Subcutaneous adipose tissue (tissue), 4 donors: Measurements from ENCODE around the gene ACSM2B. TPM values are rescaled to one million over a fixed set of nuclear protein-coding genes. Genes with fewer than 3 reads are reported as not detected.
"Not testable (repeated sequence)": the region's sequence is repeated elsewhere in the genome, so short reads cannot be mapped to it uniquely, and the experiment has no call there.

Source experiments
- total RNA-seq, 4 donors: library from RNA; depleted of rRNA; stranded (reverse); fragments of >200 nt; gene quantifications; one replicate each; pipeline ENCODE4 v1.1.0, GENCODE V29; 2016
- TF ChIP-seq, protein P1 (sequence below): fragments of 450-650 bp; IDR thresholded peaks from one replicate; pipeline ENCODE4 v1.5.1; 2016; ENCODE audit warnings: low read depth, mild to moderate bottlenecking, control low read depth, antibody characterized with exemption, moderate library complexity

ACSM2B gene, protein sequence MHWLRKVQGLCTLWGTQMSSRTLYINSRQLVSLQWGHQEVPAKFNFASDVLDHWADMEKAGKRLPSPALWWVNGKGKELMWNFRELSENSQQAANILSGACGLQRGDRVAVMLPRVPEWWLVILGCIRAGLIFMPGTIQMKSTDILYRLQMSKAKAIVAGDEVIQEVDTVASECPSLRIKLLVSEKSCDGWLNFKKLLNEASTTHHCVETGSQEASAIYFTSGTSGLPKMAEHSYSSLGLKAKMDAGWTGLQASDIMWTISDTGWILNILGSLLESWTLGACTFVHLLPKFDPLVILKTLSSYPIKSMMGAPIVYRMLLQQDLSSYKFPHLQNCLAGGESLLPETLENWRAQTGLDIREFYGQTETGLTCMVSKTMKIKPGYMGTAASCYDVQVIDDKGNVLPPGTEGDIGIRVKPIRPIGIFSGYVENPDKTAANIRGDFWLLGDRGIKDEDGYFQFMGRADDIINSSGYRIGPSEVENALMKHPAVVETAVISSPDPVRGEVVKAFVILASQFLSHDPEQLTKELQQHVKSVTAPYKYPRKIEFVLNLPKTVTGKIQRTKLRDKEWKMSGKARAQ
- not detected for total RNA-seq

DNA sequence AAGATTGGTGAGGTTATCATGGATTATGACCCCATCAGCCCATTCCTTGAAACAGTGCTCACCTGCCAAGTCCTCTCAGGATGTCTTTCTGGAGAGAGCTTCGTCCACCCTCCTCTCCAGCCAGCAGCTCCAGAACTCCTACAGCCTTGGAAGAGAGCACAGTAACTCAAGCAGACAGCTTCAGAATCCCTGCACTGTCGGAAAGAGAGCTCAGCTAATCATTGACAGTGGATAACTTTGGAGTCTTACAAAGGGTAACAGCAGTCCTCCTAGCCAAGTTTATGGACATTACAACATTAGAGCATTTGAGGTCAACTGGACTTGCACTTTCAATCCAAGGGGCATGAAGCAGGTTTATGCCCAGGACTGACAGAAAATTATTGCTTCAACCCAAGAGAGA, at the start of gene ACSM2B:
Gene ACSM2B, minus strand, starts transcription at position 223 of the 400 bp plus-strand sequence. CDS start 11,522 bp downstream, outside the sequence.
- TF ChIP-seq, protein P1, sequence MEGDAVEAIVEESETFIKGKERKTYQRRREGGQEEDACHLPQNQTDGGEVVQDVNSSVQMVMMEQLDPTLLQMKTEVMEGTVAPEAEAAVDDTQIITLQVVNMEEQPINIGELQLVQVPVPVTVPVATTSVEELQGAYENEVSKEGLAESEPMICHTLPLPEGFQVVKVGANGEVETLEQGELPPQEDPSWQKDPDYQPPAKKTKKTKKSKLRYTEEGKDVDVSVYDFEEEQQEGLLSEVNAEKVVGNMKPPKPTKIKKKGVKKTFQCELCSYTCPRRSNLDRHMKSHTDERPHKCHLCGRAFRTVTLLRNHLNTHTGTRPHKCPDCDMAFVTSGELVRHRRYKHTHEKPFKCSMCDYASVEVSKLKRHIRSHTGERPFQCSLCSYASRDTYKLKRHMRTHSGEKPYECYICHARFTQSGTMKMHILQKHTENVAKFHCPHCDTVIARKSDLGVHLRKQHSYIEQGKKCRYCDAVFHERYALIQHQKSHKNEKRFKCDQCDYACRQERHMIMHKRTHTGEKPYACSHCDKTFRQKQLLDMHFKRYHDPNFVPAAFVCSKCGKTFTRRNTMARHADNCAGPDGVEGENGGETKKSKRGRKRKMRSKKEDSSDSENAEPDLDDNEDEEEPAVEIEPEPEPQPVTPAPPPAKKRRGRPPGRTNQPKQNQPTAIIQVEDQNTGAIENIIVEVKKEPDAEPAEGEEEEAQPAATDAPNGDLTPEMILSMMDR: not testable (repeated sequence)

DNA sequence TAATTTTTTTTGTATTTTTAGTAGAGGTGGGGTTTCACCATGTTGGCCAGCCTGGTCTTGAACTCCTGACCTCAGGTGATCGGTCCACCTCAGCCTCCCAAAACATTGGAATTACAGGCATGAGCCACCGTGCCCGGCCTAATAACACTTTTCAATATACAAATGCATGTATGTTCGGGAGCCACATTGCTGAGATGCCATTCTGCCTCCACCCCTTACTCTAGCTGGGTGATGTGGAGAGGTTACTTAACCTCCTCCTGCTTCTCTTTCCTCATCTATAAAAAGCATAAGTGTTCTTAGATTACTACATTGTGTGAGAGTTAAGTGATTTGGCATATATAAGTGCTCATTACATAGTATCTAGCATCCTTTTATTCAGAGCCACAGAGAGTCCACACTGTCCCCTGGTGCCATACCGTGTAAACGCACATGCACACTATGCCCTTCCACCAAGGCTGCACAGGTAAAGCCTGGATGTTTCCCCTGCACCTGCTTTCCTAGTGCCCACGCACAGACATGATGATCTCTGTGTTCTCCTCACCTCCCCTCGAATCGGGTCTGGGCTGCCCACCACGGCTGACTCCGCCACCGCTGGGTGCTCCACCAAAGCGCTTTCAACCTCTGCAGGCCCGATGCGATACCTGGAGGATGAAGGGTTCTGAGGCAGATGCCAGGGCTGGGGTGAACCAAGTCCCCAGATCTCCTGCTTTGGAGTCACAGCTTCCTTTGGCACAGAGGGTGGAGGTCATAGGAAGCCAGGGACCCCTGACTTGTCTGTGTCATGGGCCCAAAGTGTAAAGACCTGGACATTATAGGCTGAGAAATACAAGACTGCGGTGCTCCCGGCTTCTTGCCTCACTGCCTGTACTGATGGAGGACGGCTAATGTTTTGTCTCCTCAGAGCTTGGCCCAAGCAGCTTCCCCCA, 49.0 kb upstream of the ACSM2B start:
- TF ChIP-seq, protein P1: no peak

DNA sequence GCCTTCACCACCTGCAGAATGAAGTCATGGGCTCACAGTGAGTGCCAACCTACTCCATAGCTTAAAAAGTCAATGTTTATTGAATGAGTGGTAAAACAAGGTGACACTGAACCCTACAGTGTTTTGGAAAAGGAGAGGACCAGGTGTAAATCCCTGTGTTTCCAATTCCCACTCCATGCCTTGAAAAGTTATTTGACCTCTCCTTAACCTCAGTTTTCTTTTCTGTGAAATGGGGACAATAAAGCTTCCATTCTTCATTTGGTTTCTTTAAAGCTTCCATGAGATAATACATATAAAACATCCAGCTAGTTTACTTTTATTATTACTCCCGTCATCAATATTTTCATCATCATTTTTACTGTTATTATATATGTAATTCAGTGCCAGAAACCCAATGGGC, 48.0 kb upstream of the ACSM2B start:
- TF ChIP-seq, protein P1: no peak

DNA sequence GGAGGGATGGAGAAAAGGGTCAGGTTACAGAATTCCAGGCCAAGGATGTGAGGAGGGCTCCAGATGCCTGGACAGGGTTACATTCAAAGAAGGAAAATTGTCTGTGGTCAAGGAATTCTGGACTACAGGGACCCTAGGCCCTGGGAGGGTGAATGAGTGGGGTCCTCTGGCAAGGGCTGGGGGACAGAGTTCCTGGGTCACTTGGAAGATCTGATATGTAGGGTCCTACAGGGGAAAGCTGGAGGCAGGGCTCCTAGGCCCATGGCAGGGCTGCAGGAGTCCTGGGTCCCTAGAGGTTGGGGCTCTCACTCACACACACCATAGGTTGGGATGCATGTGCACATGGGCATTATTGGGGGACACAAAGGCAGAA, 46.3 kb upstream of the ACSM2B start:
- TF ChIP-seq, protein P1: no peak

DNA sequence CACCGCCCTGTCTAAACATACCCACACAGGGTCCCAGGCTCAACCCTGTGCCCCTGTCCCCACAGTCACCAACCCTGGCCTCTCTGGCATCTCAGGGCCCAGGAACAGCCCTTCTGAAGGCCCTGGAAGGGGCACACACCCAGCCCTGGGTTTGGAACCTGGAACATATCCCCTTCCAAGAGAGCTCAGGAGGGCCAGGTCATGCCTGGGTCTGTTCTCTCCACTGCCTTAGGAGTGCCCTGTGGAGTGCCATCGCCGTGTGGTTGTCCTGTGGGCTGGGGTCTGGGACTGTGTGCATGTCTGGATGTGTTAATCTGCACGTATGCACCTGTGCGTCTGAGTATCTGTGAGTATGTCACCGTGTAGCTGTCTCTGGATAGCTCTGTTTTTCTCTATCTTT, 45.2 kb upstream of the ACSM2B start:
- TF ChIP-seq, protein P1: no peak

DNA sequence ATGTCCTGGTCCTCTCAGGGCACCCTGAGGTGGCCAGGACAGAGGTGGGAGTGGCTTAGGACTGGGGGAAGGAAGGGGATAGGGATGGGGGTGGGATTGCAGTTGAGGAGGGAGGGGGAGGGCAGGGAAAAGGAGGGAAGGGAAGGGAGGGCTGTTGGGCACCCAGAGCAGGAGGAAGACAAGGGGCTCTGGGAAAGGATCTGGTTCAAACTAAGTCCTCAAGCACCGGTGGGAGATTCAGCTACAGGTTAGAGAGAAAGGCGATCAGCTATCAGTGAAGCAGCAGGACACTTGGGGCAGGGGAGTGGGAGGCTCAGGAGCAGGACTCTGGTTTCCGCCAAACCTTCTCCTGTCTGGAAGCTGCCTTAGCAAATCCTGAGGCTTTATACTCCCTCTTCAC, 44.6 kb upstream of the ACSM2B start:
- TF ChIP-seq, protein P1: no peak

DNA sequence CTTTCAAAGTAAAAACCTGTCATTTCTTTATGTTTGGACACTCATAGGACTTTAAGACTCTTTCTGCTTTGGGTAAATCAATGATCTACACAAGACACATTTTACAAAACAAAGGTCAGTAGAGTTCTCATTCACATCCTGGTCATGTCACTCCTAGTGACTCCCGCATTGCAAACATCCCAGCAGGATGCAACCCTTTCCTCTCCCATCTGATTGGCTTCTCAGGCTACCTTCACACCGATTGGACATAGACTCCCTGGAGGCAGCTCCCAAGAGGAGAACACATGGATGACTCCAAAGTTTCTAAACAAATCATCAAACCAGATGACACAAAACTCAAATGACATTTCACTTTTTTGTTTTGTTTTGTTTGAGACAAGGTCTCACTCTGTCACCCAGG, 43.8 kb upstream of the ACSM2B start:
- TF ChIP-seq, protein P1: no peak
